Keratinocyte (primary cell): Measurements from ENCODE around the gene RHNO1.

Experiments
- EZH2 ChIP-seq: IDR thresholded peaks from one replicate; pipeline ENCODE4 v1.6.1; 2012; ENCODE audit warnings: inconsistent platforms, mild to moderate bottlenecking, low read length, moderate library complexity
- TF ChIP-seq, protein P1 (sequence below), 3 experiments: IDR thresholded peaks in 1 of 3; conservative IDR thresholded peaks in 1 of 3; optimal IDR thresholded peaks in 1 of 3; 2 replicates in 2 of 3; 3 replicates in 1 of 3; pipeline versions ENCODE3 to v1.5.1; 2011; ENCODE audit warnings: low read length in 3 of 3, mild to moderate bottlenecking in 3 of 3, moderate library complexity in 2 of 3, control low read depth in 1 of 3, inconsistent platforms in 1 of 3; ENCODE audit not compliant: insufficient read depth in 2 of 3; ENCODE audit errors: extremely low read depth in 1 of 3

DNA sequence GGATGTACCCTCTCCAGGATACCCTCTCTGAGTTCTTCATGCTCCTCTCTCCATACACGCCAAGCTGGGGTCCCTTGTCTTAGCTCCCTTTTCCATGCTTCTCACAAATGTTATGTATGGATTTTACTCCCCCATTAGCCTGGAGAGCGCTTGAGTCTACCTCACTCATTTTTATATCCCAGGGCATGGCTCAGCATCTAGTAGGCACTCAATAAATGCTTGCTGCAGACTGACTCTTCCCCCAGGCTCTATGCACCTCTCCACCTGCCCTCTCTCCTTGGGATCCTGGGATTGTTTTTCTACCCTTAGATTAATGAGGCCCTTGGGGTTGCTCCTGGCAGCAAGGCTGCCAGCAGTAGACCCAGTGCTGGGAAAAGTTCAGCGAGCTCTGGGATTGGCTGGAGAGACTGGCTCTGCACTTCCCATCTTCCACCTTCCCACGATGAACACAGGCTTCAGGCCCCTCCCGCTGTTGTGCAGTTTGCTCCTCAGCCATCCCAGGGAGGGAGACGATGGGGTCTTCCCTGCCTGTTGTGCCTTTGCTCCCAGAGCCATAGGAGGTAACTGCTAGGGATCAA lies 44.4 kb upstream of the RHNO1 start:
- TF ChIP-seq, protein P1, sequence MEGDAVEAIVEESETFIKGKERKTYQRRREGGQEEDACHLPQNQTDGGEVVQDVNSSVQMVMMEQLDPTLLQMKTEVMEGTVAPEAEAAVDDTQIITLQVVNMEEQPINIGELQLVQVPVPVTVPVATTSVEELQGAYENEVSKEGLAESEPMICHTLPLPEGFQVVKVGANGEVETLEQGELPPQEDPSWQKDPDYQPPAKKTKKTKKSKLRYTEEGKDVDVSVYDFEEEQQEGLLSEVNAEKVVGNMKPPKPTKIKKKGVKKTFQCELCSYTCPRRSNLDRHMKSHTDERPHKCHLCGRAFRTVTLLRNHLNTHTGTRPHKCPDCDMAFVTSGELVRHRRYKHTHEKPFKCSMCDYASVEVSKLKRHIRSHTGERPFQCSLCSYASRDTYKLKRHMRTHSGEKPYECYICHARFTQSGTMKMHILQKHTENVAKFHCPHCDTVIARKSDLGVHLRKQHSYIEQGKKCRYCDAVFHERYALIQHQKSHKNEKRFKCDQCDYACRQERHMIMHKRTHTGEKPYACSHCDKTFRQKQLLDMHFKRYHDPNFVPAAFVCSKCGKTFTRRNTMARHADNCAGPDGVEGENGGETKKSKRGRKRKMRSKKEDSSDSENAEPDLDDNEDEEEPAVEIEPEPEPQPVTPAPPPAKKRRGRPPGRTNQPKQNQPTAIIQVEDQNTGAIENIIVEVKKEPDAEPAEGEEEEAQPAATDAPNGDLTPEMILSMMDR (optimal IDR thresholded peaks at IDR 0.05 in 1 of 3, IDR thresholded peaks at IDR 0.05 in 1 of 3, conservative IDR thresholded peaks at IDR 0.05 in 1 of 3; ENCODE audit: extremely low read depth in 1 of 3, insufficient read depth in 2 of 3, low read length in 3 of 3): no peak
- no peak for TF ChIP-seq EZH2
